ENCODE measurements around the gene TOR1AIP2.

GRCh38 chr1:179820226-179820970 is 57.2 kb downstream of the TOR1AIP2 start:
- TF ChIP-seq CTCF (IDR thresholded peaks at IDR 0.05; ENCODE audit: borderline replicate concordance, extremely low read depth, low read length, poor library complexity, severe bottlenecking) (no peak), EZH2 (IDR thresholded peaks at IDR 0.05; ENCODE audit: borderline replicate concordance, low read depth, low read length, severe bottlenecking) (no peak)
